ENCODE measurements around the gene LIN9.
"Not testable (repeated sequence)": the region's sequence is repeated elsewhere in the genome, so short reads cannot be mapped to it uniquely, and the experiment has no call there.

LIN9 gene

GRCh38 chr1:226308723-226309397 is at the start of gene LIN9:
TSS of gene LIN9 (minus strand) at chr1:226309164. CDS start at chr1:226309139, 25 bp downstream.
- peak; percentile 78 to 95 for DNase-seq

- no peak for DNase-seq
These were observed 48.5 kb upstream of the LIN9 start for GRCh38 chr1:226357416-226357815.

GRCh38 chr1:226355669-226356551 is 46.9 kb upstream of the LIN9 start:
- peak; percentile 34 to 87 for DNase-seq

- DNase-seq, result no peak
These were observed 46.1 kb upstream of the LIN9 start for GRCh38 chr1:226355016-226355415.

GRCh38 chr1:226353698-226354525 is 44.9 kb upstream of the LIN9 start:
- no peak for DNase-seq

- DNase-seq, result no peak
These were observed 42.7 kb upstream of the LIN9 start for GRCh38 chr1:226351709-226352108.

- DNase-seq, result no peak
These were observed 41.5 kb upstream of the LIN9 start for GRCh38 chr1:226350519-226350865.

GRCh38 chr1:226349801-226350518 is 41.0 kb upstream of the LIN9 start:
- DNase-seq, result no peak

- DNase-seq, result no peak
These were observed 40.1 kb upstream of the LIN9 start for GRCh38 chr1:226349081-226349480.

- DNase-seq, result no peak
These were observed 35.7 kb upstream of the LIN9 start for GRCh38 chr1:226344441-226345259.

- no peak for DNase-seq
These were observed 33.7 kb upstream of the LIN9 start for GRCh38 chr1:226342656-226343055.

- not testable (repeated sequence) for DNase-seq
These were observed 31.1 kb upstream of the LIN9 start for GRCh38 chr1:226340111-226340510.

GRCh38 chr1:226337276-226337875 is 28.4 kb upstream of the LIN9 start:
- no peak for DNase-seq

- DNase-seq, result no peak
These were observed 26.7 kb upstream of the LIN9 start for GRCh38 chr1:226335661-226336060.

GRCh38 chr1:226332947-226333346 is 24.0 kb upstream of the LIN9 start:
- no peak for DNase-seq

GRCh38 chr1:226329237-226329636 is 20.3 kb upstream of the LIN9 start:
- no peak for DNase-seq

GRCh38 chr1:226327761-226328162 is 18.8 kb upstream of the LIN9 start:
- DNase-seq, result no peak

- DNase-seq, result peak in 1 of 2 experiments; percentile 37
These were observed 16.2 kb upstream of the LIN9 start for GRCh38 chr1:226325178-226325577.

GRCh38 chr1:226324479-226324878 is 15.5 kb upstream of the LIN9 start:
- DNase-seq, result no peak

- no peak for DNase-seq
These were observed 14.0 kb upstream of the LIN9 start for GRCh38 chr1:226322986-226323385.

- DNase-seq, result no peak
These were observed 12.0 kb upstream of the LIN9 start for GRCh38 chr1:226320930-226321329.
